Ishikawa (cell line): ENCODE data around the gene C1QTNF9B.

Experiments used
- CEBPB ChIP-seq: IDR thresholded peaks from 2 replicates; pipeline ENCODE4 v1.6.1; 2012
- CREB1 ChIP-seq: IDR thresholded peaks from 2 replicates; pipeline ENCODE4 v1.6.1; 2012; ENCODE audit warnings: low read depth
- EGR1 ChIP-seq: IDR thresholded peaks from 2 replicates; pipeline ENCODE4 v1.6.1; 2012
- EP300 ChIP-seq: IDR thresholded peaks from 2 replicates; pipeline ENCODE4 v1.6.1; 2012; ENCODE audit warnings: borderline replicate concordance
- FOXM1 ChIP-seq: IDR thresholded peaks from 2 replicates; pipeline ENCODE4 v1.6.1; 2012; ENCODE audit warnings: low read depth, borderline replicate concordance
- NFIC ChIP-seq: IDR thresholded peaks from 2 replicates; pipeline ENCODE4 v1.6.1; 2012
- RAD21 ChIP-seq: IDR thresholded peaks from 2 replicates; pipeline ENCODE4 v1.6.1; 2012; ENCODE audit warnings: low read depth
- TAF1 ChIP-seq: IDR thresholded peaks from 2 replicates; pipeline ENCODE4 v1.6.1; 2012; ENCODE audit warnings: low read depth, mild to moderate bottlenecking
- TCF12 ChIP-seq: IDR thresholded peaks from 2 replicates; pipeline ENCODE4 v1.6.1; 2012; ENCODE audit warnings: low read depth
- TEAD4 ChIP-seq: IDR thresholded peaks from 2 replicates; pipeline ENCODE4 v1.6.1; 2012
- YY1 ChIP-seq: IDR thresholded peaks from 2 replicates; pipeline ENCODE4 v1.6.1; 2012; ENCODE audit warnings: low read depth
- ZBTB7A ChIP-seq: IDR thresholded peaks from 2 replicates; pipeline ENCODE4 v1.6.1; 2012; ENCODE audit warnings: low read depth
- TF ChIP-seq, protein P1 (sequence below): IDR thresholded peaks from 2 replicates; pipeline ENCODE4 v1.6.1; 2012; ENCODE audit warnings: low read depth, mild to moderate bottlenecking
- TF ChIP-seq, protein P2 (sequence below): IDR thresholded peaks from 2 replicates; pipeline ENCODE4 v1.6.1; 2012
- TF ChIP-seq, protein P3 (sequence below): IDR thresholded peaks from 2 replicates; pipeline ENCODE4 v1.6.1; 2012

Gene C1QTNF9B

DNA sequence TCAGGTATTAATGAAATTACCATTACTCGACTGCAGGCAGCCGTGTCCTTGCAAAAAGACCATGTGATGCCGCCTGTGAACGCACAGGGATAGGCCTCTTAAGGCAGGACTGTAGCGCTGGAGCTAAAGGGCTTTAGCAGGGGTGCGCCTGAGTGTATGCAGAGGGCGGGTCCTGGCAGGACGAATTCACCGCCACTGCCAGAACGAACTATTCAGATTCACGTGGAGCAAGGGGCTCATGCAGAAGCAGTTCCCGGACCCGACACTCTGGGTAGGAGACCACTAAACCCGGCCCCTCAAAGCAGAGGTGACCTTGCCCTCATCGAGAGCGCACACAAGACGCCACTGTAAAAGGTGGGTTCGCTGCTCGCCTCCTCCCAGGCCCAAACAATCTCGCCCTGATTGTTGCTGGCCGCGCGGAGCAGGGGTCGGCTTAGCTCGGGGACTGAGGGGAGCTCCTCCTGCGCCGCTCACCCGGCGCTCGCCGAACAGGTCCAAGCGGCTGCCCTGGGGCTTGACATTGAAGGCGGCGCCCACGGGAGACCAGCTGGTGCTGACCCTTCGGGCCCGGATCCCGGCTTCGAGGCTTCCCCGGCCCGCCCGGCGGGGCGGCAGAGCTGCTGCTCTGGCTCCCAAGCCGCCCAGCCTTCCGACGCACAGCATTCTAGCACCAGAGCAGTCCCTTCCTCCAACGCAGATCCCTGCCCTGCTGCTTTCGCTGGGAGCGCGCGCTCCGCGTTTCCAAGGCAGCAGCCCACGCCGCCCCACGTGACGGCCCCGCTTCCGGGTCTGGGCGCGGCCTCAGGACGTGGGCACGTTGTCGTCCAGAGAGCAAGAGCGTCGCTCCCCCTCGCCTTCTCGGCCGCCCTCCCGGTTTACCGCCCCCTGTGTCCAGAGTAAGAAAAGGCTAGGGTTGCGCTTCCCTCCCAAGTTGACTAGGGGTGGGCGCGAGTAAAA is 8.4 kb downstream of the C1QTNF9B start, which contains the start of gene MIPEP:
Gene MIPEP (minus strand): TSS at position 743 of the 957 bp plus-strand sequence. CDS start 80 bp downstream, at position 663.
- TF ChIP-seq RAD21 = no peak
- TF ChIP-seq CREB1 = peak; percentile 49; the same call in 1 of the 2 replicates
- TF ChIP-seq FOXM1 = no peak
- peak; percentile 31; the same call in 1 of the 2 replicates for TF ChIP-seq EP300
- TF ChIP-seq TCF12 = peak; percentile 58; the same call in 1 of the 2 replicates
- no peak for TF ChIP-seq NFIC
- TF ChIP-seq CEBPB = no peak
- TF ChIP-seq YY1 = peak; percentile 70
- 0 out of 2 replicates have a peak, but pooled peaks have one; percentile 36 for TF ChIP-seq TEAD4
- peak; percentile 69; the same call in 1 of the 2 replicates for TF ChIP-seq TAF1
- TF ChIP-seq, protein P1, sequence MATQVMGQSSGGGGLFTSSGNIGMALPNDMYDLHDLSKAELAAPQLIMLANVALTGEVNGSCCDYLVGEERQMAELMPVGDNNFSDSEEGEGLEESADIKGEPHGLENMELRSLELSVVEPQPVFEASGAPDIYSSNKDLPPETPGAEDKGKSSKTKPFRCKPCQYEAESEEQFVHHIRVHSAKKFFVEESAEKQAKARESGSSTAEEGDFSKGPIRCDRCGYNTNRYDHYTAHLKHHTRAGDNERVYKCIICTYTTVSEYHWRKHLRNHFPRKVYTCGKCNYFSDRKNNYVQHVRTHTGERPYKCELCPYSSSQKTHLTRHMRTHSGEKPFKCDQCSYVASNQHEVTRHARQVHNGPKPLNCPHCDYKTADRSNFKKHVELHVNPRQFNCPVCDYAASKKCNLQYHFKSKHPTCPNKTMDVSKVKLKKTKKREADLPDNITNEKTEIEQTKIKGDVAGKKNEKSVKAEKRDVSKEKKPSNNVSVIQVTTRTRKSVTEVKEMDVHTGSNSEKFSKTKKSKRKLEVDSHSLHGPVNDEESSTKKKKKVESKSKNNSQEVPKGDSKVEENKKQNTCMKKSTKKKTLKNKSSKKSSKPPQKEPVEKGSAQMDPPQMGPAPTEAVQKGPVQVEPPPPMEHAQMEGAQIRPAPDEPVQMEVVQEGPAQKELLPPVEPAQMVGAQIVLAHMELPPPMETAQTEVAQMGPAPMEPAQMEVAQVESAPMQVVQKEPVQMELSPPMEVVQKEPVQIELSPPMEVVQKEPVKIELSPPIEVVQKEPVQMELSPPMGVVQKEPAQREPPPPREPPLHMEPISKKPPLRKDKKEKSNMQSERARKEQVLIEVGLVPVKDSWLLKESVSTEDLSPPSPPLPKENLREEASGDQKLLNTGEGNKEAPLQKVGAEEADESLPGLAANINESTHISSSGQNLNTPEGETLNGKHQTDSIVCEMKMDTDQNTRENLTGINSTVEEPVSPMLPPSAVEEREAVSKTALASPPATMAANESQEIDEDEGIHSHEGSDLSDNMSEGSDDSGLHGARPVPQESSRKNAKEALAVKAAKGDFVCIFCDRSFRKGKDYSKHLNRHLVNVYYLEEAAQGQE = no peak
- TF ChIP-seq, protein P2, sequence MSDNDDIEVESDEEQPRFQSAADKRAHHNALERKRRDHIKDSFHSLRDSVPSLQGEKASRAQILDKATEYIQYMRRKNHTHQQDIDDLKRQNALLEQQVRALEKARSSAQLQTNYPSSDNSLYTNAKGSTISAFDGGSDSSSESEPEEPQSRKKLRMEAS = peak; percentile 89
- TF ChIP-seq EGR1 = peak; percentile 88
- no peak for TF ChIP-seq ZBTB7A
- TF ChIP-seq, protein P3, sequence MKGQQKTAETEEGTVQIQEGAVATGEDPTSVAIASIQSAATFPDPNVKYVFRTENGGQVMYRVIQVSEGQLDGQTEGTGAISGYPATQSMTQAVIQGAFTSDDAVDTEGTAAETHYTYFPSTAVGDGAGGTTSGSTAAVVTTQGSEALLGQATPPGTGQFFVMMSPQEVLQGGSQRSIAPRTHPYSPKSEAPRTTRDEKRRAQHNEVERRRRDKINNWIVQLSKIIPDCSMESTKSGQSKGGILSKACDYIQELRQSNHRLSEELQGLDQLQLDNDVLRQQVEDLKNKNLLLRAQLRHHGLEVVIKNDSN = peak; percentile 100

DNA sequence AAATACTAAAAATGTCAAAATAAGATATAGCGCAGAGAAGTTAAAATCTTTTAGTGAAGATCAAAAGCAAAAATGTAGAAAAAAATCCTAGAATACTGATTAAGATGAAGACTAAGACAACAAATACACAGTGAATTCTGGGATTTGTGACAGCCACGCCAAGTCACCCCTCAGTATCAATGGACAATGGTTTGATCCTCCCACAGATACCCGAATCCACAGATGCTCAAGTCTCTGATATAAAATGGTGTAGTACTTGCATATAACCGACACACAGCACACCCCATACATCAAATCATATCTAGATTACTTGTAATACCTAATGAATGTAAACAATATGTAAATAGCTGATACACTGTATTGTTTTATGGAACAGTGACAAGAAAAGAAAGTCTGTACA is 14.0 kb downstream of the C1QTNF9B start:
- TF ChIP-seq, protein P2 = no peak
- no peak for TF ChIP-seq CREB1
- TF ChIP-seq EP300 = no peak
- TF ChIP-seq ZBTB7A = no peak
- no peak for TF ChIP-seq TEAD4
- TF ChIP-seq TCF12 = no peak
- TF ChIP-seq EGR1 = no peak

DNA sequence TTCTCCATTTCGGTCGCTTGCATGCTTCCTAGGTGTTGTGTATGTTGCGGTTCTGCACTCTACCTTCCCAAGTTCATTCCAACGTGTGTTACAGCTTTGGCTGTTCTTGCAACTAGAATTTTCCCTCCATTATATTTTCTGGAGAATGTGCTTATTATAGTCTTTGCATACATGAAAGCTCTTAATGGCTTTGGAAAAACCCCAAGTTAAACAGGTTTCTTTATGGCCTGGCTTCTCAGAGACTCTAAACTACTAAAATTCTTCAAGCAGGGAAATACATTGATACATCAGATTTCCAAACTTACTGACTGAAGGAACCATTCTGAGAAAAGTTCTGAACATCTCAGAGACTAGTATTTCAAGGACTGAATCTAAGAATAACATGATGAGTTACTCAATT is 20.0 kb downstream of the C1QTNF9B start:
- TF ChIP-seq CEBPB (no peak), TAF1 (no peak), TEAD4 (no peak), CREB1 (no peak), EP300 (no peak), EGR1 (no peak), ZBTB7A (no peak), FOXM1 (no peak), NFIC (no peak), RAD21 (no peak), TCF12 (no peak), YY1 (no peak)
- TF ChIP-seq, protein P2 = no peak
- TF ChIP-seq, protein P3 = no peak
- TF ChIP-seq, protein P1 = no peak

DNA sequence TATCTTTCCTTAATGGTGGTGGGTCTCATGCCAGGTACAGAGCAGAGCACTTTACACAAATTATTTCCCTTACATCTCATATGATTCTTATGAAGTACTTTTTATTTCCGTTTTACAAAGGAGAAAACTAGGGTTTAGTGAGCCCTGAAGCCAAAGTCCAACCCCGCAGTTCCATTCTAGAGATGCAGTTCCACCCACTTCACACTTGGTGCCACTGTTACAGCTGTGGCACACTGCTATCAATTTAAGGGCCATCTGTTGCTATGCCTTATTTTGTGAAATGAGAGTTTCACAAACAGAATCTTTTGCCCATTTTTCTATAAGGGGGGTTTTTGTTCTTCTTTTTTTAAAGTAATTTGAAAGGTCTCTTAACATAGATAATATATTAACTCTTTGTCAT is 21.0 kb downstream of the C1QTNF9B start:
- TF ChIP-seq, protein P1 = no peak
- TF ChIP-seq CREB1 (no peak), YY1 (no peak), TAF1 (no peak), RAD21 (peak; percentile 28), ZBTB7A (no peak), EGR1 (no peak)
